Liver (tissue), 9 donors: ENCODE results near the gene MAGI1. TPM values are rescaled to one million over a fixed set of nuclear protein-coding genes. Genes with fewer than 3 reads are reported as not detected.

ENCODE experiments used
- DNase-seq: peaks from one replicate; pipeline ENCODE4 v3.0.0-alpha.2; 2017; ENCODE audit warnings: low spot score
- H3K27ac ChIP-seq, 2 donors: one replicate each; pipeline ENCODE4 v1.7.0; 2013; ENCODE audit warnings: inconsistent platforms in 2 of 2, low read length in 2 of 2, control low read depth in 1 of 2, low read depth in 1 of 2, mild to moderate bottlenecking in 1 of 2
- H3K27me3 ChIP-seq, 4 donors: one replicate each; pipeline versions ENCODE4 v1.6.1 to v1.7.0; 2013; ENCODE audit warnings: low read length in 3 of 4, inconsistent platforms in 1 of 4, mild to moderate bottlenecking in 1 of 4, moderate library complexity in 1 of 4; ENCODE audit not compliant: control insufficient read depth in 4 of 4, insufficient read depth in 4 of 4
- H3K36me3 ChIP-seq, 4 donors: one replicate each; pipeline versions ENCODE4 v1.6.1 to v1.7.0; 2013; ENCODE audit warnings: low read length in 3 of 4, mild to moderate bottlenecking in 3 of 4, low read depth in 1 of 4, moderate library complexity in 1 of 4; ENCODE audit not compliant: control insufficient read depth in 4 of 4, insufficient read depth in 3 of 4
- H3K4me1 ChIP-seq, 4 donors: one replicate each; pipeline versions ENCODE4 v1.6.1 to v1.7.0; 2013; ENCODE audit warnings: low read length in 3 of 4, mild to moderate bottlenecking in 3 of 4, moderate library complexity in 1 of 4; ENCODE audit not compliant: control insufficient read depth in 4 of 4, insufficient read depth in 4 of 4
- H3K4me3 ChIP-seq, 3 donors: one replicate each; pipeline versions ENCODE4 v1.6.1 to v1.7.0; 2013; ENCODE audit warnings: low read length in 3 of 3, control low read depth in 1 of 3, low read depth in 1 of 3, mild to moderate bottlenecking in 1 of 3
- H3K9ac ChIP-seq, 2 donors: one replicate each; pipeline ENCODE4 v1.7.0; 2013; ENCODE audit warnings: low read length in 2 of 2, mild to moderate bottlenecking in 2 of 2, moderate library complexity in 2 of 2, control low read depth in 1 of 2, low read depth in 1 of 2
- H3K9me3 ChIP-seq, 4 donors: one replicate each; pipeline versions ENCODE4 v1.6.1 to v1.7.0; 2013; ENCODE audit warnings: low read length in 3 of 4; ENCODE audit not compliant: control insufficient read depth in 4 of 4
- EGR1 ChIP-seq, 2 donors: IDR thresholded peaks; 2 replicates each; pipeline ENCODE4 v1.6.1; 2016 to 2018; ENCODE audit warnings: antibody characterized with exemption in 2 of 2, low read depth in 2 of 2
- FOXA1 ChIP-seq: IDR thresholded peaks from 2 replicates; pipeline ENCODE4 v1.6.1; 2016; ENCODE audit warnings: antibody characterized with exemption
- FOXA2 ChIP-seq: IDR thresholded peaks from 2 replicates; pipeline ENCODE4 v1.6.1; 2016; ENCODE audit warnings: antibody characterized with exemption
- GABPA ChIP-seq, 2 donors: IDR thresholded peaks in 1 of 2; conservative IDR thresholded peaks in 1 of 2; 2 replicates each; pipeline ENCODE4 v1.6.1; 2016; ENCODE audit warnings: antibody characterized with exemption in 2 of 2, mild to moderate bottlenecking in 1 of 2, moderate library complexity in 1 of 2
- HNF4A ChIP-seq, 2 donors: conservative IDR thresholded peaks; 2 replicates each; pipeline ENCODE4 v1.6.1; 2016; ENCODE audit warnings: antibody characterized with exemption in 2 of 2, mild to moderate bottlenecking in 2 of 2
- JUND ChIP-seq, 2 donors: IDR thresholded peaks; 2 replicates each; pipeline ENCODE4 v1.6.1; 2016; ENCODE audit warnings: antibody characterized with exemption in 2 of 2
- NR2F2 ChIP-seq: IDR thresholded peaks from 2 replicates; pipeline ENCODE4 v1.6.1; 2016; ENCODE audit warnings: antibody characterized with exemption
- RAD21 ChIP-seq, 2 donors: IDR thresholded peaks; 2 replicates each; pipeline ENCODE4 v1.6.1; 2016; ENCODE audit warnings: antibody characterized with exemption in 2 of 2, mild to moderate bottlenecking in 2 of 2
- RXRA ChIP-seq, 2 donors: IDR thresholded peaks; 2 replicates each; pipeline ENCODE4 v1.6.1; 2017 to 2018; ENCODE audit warnings: antibody characterized with exemption in 2 of 2, mild to moderate bottlenecking in 1 of 2
- TAF1 ChIP-seq: conservative IDR thresholded peaks from 2 replicates; pipeline ENCODE4 v1.6.1; 2016; ENCODE audit warnings: antibody characterized with exemption, mild to moderate bottlenecking
- WGBS: extraction: QIAGEN DNeasy Blood & Tissue Kit; methylation state at CpG from one replicate; pipeline ENCODE4 v1.1.7; 2013; 5-methylcytosine and 5-hydroxymethylcytosine counted together
- polyA plus RNA-seq, 2 donors: library from polyadenylated mRNA; stranded (reverse) in 1 of 2; unstranded in 1 of 2; fragments of 200-250 nt in 1 of 2; fragments of >200 nt in 1 of 2; fragmentation: Nextera tagmentation in 1 of 2; extraction: Ambion mirVana in 1 of 2; gene quantifications; one replicate each; pipeline versions ENCODE4 v1.2.1 to v1.2.3, GENCODE V29; 2013 to 2015
- total RNA-seq, 2 donors: library from RNA; depleted of rRNA; stranded (reverse); fragments of >200 nt; gene quantifications; one replicate each; pipeline ENCODE4 v1.2.3, GENCODE V29; 2014
- TF ChIP-seq, protein P1 (sequence below): fragments of 150-350 bp; IDR thresholded peaks from 2 replicates; pipeline ENCODE4 v1.5.1; 2017; ENCODE audit warnings: improper control_type of control experiment, low read depth, low read length; ENCODE audit not compliant: missing input control
- TF ChIP-seq, protein P2 (sequence below): IDR thresholded peaks from 2 replicates; pipeline ENCODE4 v1.6.1; 2016; ENCODE audit warnings: antibody characterized with exemption, mild to moderate bottlenecking
- TF ChIP-seq, protein P3 (sequence below): IDR thresholded peaks from 2 replicates; pipeline ENCODE4 v1.6.1; 2016; ENCODE audit warnings: antibody characterized with exemption
- TF ChIP-seq, protein P4 (sequence below): IDR thresholded peaks from 2 replicates; pipeline ENCODE4 v1.6.1; 2016; ENCODE audit warnings: antibody characterized with exemption
- donor health status: healthy.
- donor health status: healthy.
- donor health status: healthy.
- donor health status: healthy.
- donor health status: healthy.

MAGI1 gene
- total and polyA plus RNA-seq, 4 donors: 9.6 to 68.8 (median 14.0) TPM

DNA sequence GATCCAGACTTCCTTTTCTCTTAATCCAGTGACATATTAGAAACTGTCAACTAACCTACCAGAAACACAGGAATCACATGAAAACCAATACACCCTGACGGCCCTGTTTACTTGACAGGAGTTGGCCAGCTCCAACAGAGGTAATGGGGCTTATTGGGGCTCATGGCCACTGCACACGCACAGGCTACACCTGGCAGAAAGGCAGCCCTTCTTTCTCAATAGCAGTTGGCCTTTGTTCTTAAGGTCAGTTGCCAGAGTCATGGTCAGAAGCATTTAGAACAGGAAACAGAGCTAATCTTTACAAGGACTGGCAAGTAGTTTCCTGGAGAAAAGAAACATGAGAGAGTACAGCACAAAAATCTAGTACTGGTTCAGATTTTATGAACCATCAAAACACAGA, 181.8 kb downstream of the MAGI1 start (continued):
- TF ChIP-seq, protein P1, sequence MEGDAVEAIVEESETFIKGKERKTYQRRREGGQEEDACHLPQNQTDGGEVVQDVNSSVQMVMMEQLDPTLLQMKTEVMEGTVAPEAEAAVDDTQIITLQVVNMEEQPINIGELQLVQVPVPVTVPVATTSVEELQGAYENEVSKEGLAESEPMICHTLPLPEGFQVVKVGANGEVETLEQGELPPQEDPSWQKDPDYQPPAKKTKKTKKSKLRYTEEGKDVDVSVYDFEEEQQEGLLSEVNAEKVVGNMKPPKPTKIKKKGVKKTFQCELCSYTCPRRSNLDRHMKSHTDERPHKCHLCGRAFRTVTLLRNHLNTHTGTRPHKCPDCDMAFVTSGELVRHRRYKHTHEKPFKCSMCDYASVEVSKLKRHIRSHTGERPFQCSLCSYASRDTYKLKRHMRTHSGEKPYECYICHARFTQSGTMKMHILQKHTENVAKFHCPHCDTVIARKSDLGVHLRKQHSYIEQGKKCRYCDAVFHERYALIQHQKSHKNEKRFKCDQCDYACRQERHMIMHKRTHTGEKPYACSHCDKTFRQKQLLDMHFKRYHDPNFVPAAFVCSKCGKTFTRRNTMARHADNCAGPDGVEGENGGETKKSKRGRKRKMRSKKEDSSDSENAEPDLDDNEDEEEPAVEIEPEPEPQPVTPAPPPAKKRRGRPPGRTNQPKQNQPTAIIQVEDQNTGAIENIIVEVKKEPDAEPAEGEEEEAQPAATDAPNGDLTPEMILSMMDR: no peak
- TF ChIP-seq FOXA1 (peak; percentile 47), FOXA2 (peak; percentile 74)

DNA sequence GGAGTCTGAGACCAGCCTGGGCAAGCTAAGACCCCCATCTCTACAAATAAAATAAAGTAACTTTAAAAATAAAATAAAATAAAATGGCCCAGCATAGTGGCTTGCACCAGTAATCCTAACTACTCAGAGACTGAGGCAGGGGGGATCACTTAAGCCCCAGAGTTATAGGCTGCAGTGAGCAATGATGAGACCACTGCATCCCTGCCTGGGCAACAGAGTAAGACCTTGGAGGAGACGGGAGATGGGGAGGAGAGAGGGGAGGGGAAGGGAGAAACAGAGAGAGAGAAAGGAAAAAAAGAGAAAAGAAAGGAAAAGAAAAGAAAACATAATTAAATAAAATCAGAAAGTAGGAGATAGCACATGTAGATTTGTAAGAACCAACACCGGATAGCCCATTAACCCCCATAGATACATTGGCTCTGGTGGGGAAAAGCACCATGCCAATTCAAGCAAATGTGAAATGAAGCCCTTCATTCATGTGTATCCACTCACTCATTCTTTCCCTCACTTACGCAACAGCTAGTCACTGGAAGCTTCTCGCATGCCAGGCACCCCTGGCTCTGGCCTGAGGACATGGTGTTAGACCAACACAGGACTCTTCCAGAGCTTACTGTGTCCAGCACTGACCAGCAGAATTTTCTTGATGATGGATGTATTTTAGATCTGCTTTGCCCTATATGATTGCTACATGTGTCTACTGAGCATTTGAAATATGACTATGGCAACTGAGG, 183.2 kb downstream of the MAGI1 start:
- no peak for TF ChIP-seq FOXA2
- TF ChIP-seq EGR1 (IDR thresholded peaks at IDR 0.05; ENCODE audit: low read depth in 2 of 2): peak in 1 of 2 donors; percentile 32
- TF ChIP-seq, protein P2, sequence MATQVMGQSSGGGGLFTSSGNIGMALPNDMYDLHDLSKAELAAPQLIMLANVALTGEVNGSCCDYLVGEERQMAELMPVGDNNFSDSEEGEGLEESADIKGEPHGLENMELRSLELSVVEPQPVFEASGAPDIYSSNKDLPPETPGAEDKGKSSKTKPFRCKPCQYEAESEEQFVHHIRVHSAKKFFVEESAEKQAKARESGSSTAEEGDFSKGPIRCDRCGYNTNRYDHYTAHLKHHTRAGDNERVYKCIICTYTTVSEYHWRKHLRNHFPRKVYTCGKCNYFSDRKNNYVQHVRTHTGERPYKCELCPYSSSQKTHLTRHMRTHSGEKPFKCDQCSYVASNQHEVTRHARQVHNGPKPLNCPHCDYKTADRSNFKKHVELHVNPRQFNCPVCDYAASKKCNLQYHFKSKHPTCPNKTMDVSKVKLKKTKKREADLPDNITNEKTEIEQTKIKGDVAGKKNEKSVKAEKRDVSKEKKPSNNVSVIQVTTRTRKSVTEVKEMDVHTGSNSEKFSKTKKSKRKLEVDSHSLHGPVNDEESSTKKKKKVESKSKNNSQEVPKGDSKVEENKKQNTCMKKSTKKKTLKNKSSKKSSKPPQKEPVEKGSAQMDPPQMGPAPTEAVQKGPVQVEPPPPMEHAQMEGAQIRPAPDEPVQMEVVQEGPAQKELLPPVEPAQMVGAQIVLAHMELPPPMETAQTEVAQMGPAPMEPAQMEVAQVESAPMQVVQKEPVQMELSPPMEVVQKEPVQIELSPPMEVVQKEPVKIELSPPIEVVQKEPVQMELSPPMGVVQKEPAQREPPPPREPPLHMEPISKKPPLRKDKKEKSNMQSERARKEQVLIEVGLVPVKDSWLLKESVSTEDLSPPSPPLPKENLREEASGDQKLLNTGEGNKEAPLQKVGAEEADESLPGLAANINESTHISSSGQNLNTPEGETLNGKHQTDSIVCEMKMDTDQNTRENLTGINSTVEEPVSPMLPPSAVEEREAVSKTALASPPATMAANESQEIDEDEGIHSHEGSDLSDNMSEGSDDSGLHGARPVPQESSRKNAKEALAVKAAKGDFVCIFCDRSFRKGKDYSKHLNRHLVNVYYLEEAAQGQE: no peak
- peak in 1 of 2 donors; percentile 17 for TF ChIP-seq RXRA (IDR thresholded peaks at IDR 0.05)
- no peak for TF ChIP-seq TAF1
- TF ChIP-seq, protein P3, sequence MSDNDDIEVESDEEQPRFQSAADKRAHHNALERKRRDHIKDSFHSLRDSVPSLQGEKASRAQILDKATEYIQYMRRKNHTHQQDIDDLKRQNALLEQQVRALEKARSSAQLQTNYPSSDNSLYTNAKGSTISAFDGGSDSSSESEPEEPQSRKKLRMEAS: peak; percentile 40
- TF ChIP-seq, protein P4, sequence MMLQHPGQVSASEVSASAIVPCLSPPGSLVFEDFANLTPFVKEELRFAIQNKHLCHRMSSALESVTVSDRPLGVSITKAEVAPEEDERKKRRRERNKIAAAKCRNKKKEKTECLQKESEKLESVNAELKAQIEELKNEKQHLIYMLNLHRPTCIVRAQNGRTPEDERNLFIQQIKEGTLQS: no peak
- TF ChIP-seq RAD21 (IDR thresholded peaks at IDR 0.05): no peak
- no peak for TF ChIP-seq HNF4A (conservative IDR thresholded peaks at IDR 0.05)
- peak in 1 of 2 donors; percentile 65 for TF ChIP-seq JUND (IDR thresholded peaks at IDR 0.05)
- no peaks in the 10 kb centered on the region for H3K27me3 ChIP-seq
- H3K36me3 ChIP-seq: peaks cover 0 to under 1% (median 0%) of the 10 kb centered on the region in 4 donors
- peaks cover 0 to 2% (median under 1%) of the 10 kb centered on the region in 4 donors for H3K9me3 ChIP-seq
- H3K27ac ChIP-seq: peak overlapping the region in 1 of 2 donors; percentile 23
- no peak overlapping the region for H3K9ac ChIP-seq
- no peak overlapping the region for H3K4me3 ChIP-seq
- DNase-seq: no peak
- H3K4me1 ChIP-seq: peaks cover 8 to 26% (median 14%) of the 10 kb centered on the region in 4 donors
- WGBS: 75% methylated on average over 4 of the region's 4 CpGs

DNA sequence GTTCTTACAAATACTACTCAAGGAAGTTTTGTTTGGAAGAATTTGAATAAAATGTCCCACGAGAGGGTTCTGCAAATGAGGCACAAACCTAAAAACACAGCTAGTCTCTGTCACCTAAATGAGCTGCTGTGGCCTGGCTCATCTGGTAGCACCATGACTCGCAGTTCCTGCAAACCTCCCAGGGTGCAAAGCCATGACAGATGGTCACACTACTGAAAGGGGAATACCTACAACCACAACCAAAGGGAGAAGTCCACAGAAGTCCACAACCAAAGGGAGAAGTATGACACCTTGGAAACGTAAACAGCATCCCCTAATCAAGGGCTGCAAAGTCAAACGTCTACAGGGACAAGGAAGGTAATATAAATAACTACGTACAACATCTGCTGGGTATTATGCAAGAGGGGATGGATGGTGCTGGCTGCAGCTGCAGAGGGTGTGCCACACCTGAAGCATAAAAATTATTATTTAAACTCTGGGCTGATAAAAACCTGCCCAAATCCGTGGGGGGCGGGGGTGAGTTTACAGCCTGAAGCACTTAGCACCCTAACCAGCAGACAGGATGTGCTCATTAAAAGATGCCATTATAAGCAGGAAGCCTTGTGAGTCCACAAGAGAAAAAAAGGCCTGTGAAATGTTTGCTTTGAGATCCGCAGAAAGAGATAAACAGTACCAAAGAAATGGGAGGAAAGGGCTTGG, 184.0 kb downstream of the MAGI1 start:
- H3K36me3 ChIP-seq: peaks cover 0 to 1% (median 0%) of the 10 kb centered on the region in 4 donors
- H3K9me3 ChIP-seq: peaks cover 0 to 2% (median under 1%) of the 10 kb centered on the region in 4 donors
- H3K4me3 ChIP-seq: no peak overlapping the region
- H3K4me1 ChIP-seq: peaks cover 8 to 26% (median 14%) of the 10 kb centered on the region in 4 donors
- 48% methylated on average over 8 of the region's 8 CpGs for WGBS
- no peaks in the 10 kb centered on the region for H3K27me3 ChIP-seq
- TF ChIP-seq NR2F2 (no peak), HNF4A (conservative IDR thresholded peaks at IDR 0.05) (no peak), FOXA2 (no peak), TAF1 (no peak), GABPA (IDR thresholded peaks at IDR 0.05 in 1 of 2, conservative IDR thresholded peaks at IDR 0.05 in 1 of 2) (no peak), EGR1 (IDR thresholded peaks at IDR 0.05; ENCODE audit: low read depth in 2 of 2) (no peak), RAD21 (IDR thresholded peaks at IDR 0.05) (no peak)
- TF ChIP-seq, protein P1: no peak
- no peak for DNase-seq
- no peak overlapping the region for H3K27ac ChIP-seq
- no peak overlapping the region for H3K9ac ChIP-seq
